Measurements from ENCODE around the gene ADTRP. TPM values are rescaled to one million over a fixed set of nuclear protein-coding genes. Genes with fewer than 3 reads are reported as not detected.

Gene ADTRP
- total RNA-seq, 2 experiments from 2014 or later = not detected

DNA sequence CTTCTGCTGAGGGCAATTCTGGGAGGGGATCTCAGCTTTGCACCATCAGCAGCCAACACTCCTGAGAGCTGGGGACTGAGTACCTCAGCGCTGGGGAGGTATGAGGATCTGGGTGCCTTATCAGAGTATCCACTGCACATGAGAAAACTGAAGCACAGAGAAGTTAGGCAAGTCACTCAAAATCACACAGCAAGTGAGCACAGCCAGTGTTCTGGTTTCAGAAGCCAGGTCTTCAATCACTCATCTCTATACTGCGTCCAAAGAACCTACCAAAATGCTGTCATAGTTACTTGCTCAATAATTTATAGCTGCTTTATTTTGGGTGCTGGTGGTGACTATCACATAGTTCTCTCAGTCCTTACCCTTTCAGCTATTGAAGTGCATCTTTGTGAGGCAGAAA, 5.0 kb downstream of the ADTRP start:
- POLR2A ChIA-PET = interaction anchor here (1.0 kb wide), 1 partner anchor 9 kb away, joined by 3 read pairs; no protein-coding TSS in a partner anchor
- no peaks in the 10 kb centered on the region for H3K9me2 ChIP-seq (ENCODE audit: insufficient read depth, low read length)

DNA sequence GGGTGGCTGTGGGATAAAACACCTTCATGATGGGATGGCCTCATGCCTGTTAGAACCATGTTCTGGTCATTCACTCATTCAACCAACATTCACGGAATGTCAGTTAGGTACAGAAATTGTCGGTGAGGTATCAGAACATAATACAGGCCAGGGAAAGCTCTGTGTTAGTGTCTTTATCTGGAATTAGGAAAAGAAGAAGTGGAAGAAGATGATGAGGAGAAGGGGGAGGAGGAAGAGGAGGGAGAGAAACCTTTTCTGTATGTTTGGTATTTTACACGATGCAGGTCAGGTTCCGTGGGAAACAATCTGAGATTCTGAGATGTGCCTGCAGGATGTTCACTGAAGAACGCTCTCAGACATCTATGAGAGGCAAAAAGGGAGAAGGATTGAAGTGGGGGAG, 5.6 kb downstream of the ADTRP start:
- Histone ChIP-seq H3K4me2 (ENCODE audit: low read length) (no peak overlapping the region), H3K9me2 (ENCODE audit: insufficient read depth, low read length) (no peaks in the 10 kb centered on the region), H3K4me1 (ENCODE audit: insufficient read depth, low read length, poor library complexity, severe bottlenecking) (no peaks in the 10 kb centered on the region), H3K36me3 (ENCODE audit: insufficient read depth, low read length) (no peaks in the 10 kb centered on the region), H3K4me3 (ENCODE audit: low read depth, low read length, poor library complexity, severe bottlenecking) (no peak overlapping the region), H2AFZ (ENCODE audit: low read length) (no peak overlapping the region), H3K79me2 (ENCODE audit: insufficient read depth, low read depth, low read length) (no peaks in the 10 kb centered on the region), H3K9me3 (ENCODE audit: low read length) (no peaks in the 10 kb centered on the region), H4K20me1 (ENCODE audit: insufficient read depth, low read length) (no peaks in the 10 kb centered on the region), H3K27ac (ENCODE audit: low read depth, low read length, poor library complexity, severe bottlenecking) (no peak overlapping the region)
- POLR2A ChIA-PET = no interaction called here
- CTCF ChIA-PET (ENCODE audit: unreplicated experiment) = no interaction called here
- intact Hi-C loops (cut with micrococcal nuclease; ENCODE audit: unreplicated experiment) = no loop called here
- TF ChIP-seq, protein P1, sequence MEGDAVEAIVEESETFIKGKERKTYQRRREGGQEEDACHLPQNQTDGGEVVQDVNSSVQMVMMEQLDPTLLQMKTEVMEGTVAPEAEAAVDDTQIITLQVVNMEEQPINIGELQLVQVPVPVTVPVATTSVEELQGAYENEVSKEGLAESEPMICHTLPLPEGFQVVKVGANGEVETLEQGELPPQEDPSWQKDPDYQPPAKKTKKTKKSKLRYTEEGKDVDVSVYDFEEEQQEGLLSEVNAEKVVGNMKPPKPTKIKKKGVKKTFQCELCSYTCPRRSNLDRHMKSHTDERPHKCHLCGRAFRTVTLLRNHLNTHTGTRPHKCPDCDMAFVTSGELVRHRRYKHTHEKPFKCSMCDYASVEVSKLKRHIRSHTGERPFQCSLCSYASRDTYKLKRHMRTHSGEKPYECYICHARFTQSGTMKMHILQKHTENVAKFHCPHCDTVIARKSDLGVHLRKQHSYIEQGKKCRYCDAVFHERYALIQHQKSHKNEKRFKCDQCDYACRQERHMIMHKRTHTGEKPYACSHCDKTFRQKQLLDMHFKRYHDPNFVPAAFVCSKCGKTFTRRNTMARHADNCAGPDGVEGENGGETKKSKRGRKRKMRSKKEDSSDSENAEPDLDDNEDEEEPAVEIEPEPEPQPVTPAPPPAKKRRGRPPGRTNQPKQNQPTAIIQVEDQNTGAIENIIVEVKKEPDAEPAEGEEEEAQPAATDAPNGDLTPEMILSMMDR (conservative IDR thresholded peaks at IDR 0.05; ENCODE audit: low read length) = no peak
- no peak for TF ChIP-seq EZH2phosphoT487 (IDR thresholded peaks at IDR 0.05; ENCODE audit: borderline replicate concordance, low read depth, low read length)
- no peak for DNase-seq (ENCODE audit: low spot score)
- no TSS peak for BruUV-seq (replicated peaks)

More for the DNA sequence above, 5.0 kb downstream of the ADTRP start:
- Histone ChIP-seq H3K79me2 (ENCODE audit: insufficient read depth, low read depth, low read length) (no peaks in the 10 kb centered on the region), H4K20me1 (ENCODE audit: insufficient read depth, low read length) (no peaks in the 10 kb centered on the region), H3K27ac (ENCODE audit: low read depth, low read length, poor library complexity, severe bottlenecking) (no peak overlapping the region), H2AFZ (ENCODE audit: low read length) (no peak overlapping the region), H3K4me2 (ENCODE audit: low read length) (no peak overlapping the region), H3K4me3 (ENCODE audit: low read depth, low read length, poor library complexity, severe bottlenecking) (no peak overlapping the region), H3K36me3 (ENCODE audit: insufficient read depth, low read length) (no peaks in the 10 kb centered on the region), H3K4me1 (ENCODE audit: insufficient read depth, low read length, poor library complexity, severe bottlenecking) (no peaks in the 10 kb centered on the region), H3K9me3 (ENCODE audit: low read length) (no peaks in the 10 kb centered on the region)
- DNase-seq (ENCODE audit: low spot score) = no peak
- no TSS peak for BruUV-seq (replicated peaks)
- CTCF ChIA-PET (ENCODE audit: unreplicated experiment) = no interaction called here
- TF ChIP-seq EZH2phosphoT487 (IDR thresholded peaks at IDR 0.05; ENCODE audit: borderline replicate concordance, low read depth, low read length) = no peak
- TF ChIP-seq, protein P1 (conservative IDR thresholded peaks at IDR 0.05; ENCODE audit: low read length) = no peak
- intact Hi-C loops (cut with micrococcal nuclease; ENCODE audit: unreplicated experiment) = no loop called here

DNA sequence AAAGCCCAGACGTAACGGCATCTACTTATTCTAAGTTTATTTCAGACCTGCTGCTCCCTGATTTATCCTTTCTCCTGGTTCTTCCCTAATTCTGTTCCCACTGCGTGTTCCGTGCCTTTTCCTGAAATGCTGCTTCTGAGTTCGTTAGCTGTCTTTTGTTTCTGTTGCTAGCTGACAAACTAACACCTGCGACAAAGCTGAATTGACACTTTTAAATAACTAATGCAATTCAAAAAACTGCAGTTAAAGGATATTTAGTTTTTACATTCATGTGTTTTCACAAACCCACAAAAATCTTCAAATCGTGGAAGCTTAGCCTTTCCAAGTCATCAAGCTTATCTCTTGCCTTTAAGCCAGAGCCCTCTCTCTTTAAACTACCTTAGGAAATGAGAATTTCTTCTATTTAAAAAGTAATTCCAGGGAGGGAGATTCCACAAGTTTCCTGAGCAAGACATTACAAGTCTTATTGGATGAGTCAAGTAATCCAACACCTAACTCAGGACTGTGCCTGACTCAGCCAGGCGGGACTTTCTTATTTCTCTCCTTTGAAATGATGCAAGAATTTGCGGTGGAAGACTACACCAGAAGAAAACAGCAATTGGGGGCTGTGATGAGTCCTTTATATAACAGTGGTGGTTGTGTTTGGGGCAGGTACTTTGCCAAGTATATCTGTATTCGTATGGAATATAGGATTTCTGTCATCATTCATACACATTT, 6.3 kb downstream of the ADTRP start:
- Histone ChIP-seq H3K36me3 (ENCODE audit: insufficient read depth, low read length) (no peaks in the 10 kb centered on the region), H3K4me1 (ENCODE audit: insufficient read depth, low read length, poor library complexity, severe bottlenecking) (no peaks in the 10 kb centered on the region), H4K20me1 (ENCODE audit: insufficient read depth, low read length) (no peaks in the 10 kb centered on the region), H3K4me3 (ENCODE audit: low read depth, low read length, poor library complexity, severe bottlenecking) (no peak overlapping the region), H3K79me2 (ENCODE audit: insufficient read depth, low read depth, low read length) (no peaks in the 10 kb centered on the region), H3K9me2 (ENCODE audit: insufficient read depth, low read length) (no peaks in the 10 kb centered on the region), H3K27ac (ENCODE audit: low read depth, low read length, poor library complexity, severe bottlenecking) (no peak overlapping the region), H2AFZ (ENCODE audit: low read length) (no peak overlapping the region), H3K4me2 (ENCODE audit: low read length) (no peak overlapping the region), H3K9me3 (ENCODE audit: low read length) (no peaks in the 10 kb centered on the region)
- BruUV-seq (replicated peaks) = no TSS peak
- ChIA-PET POLR2A (interaction anchor here (0.7 kb wide), 1 partner anchor 1035 kb away, joined by 3 read pairs; no protein-coding TSS in a partner anchor), CTCF (ENCODE audit: unreplicated experiment) (no interaction called here)
- TF ChIP-seq EZH2phosphoT487 (IDR thresholded peaks at IDR 0.05; ENCODE audit: borderline replicate concordance, low read depth, low read length) = no peak
- TF ChIP-seq, protein P1 (conservative IDR thresholded peaks at IDR 0.05; ENCODE audit: low read length) = no peak
- DNase-seq (ENCODE audit: low spot score) = no peak
- intact Hi-C loops (cut with micrococcal nuclease; ENCODE audit: unreplicated experiment) = no loop called here

Measured in OCI-LY7 (cell line).